Head of caudate nucleus (tissue), 42 donors: ENCODE measurements around the gene PCSK2.
A peak's percentile ranks its signal among the peaks of the same experiment; 100 is the strongest.

Experiments
- DNase-seq, 42 donors: peaks; one replicate each; pipeline versions ENCODE4 v3.0.0 to v3.0.0-alpha.2; 2020 to 2021; ENCODE audit warnings: mixed read lengths in 7 of 42
- intact Hi-C: fragments of 100-400 bp; cut with DNase I; formaldehyde crosslinking; loops from one replicate; pipeline ENCODE4 v1.15.0; 2022

The PCSK2 gene

GRCh38 chr20:17505636-17506517, 279.0 kb downstream of the PCSK2 start:
- DNase-seq, result peak in 2 of 42 donors; percentile 1 to 48
- intact Hi-C loops, result no loop called here

DNA sequence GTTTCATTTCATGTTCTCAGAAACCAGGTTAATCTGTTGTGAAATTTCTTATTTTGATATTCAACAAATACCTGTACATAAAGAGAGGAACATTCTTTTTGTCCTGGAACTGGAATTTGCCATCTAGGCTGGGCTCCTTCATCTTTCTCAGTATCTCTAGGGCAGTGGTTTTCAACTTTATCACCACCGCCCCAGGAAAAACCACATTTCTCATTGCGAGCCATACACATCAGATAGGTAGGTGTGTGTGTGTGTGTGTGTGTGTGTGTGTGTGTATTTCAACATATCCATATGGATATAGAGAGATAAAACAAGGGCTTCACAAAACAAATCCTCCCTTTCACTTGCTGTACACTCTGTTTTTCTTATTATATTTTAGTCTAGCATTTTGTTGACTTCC, 280.2 kb downstream of the PCSK2 start:
- intact Hi-C loops, result no loop called here

DNA sequence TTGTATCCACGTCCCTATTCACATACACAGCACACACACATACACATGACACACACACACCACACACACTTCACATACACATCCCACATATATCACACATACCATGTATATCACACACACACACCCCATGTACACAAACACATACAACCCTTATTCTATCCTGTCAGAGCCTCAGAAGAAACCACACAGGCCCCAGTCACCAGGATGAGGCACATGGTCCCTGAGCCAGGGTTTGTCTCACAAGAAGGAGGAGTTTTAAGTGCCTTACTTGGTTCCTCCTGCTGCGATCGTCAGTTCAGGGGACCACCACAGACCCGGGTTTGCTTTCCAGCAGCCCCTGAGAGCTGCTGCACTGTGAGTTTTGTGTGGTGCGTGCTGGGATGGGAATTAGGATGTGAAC, 280.7 kb downstream of the PCSK2 start:
- DNase-seq, result peak in 1 of 42 donors; percentile 13
- intact Hi-C loops, result no loop called here

More for the DNA sequence above, 280.2 kb downstream of the PCSK2 start:
- no peak for DNase-seq

GRCh38 chr20:17508756-17509155, 281.9 kb downstream of the PCSK2 start:
- peak in 2 of 42 donors; percentile 4 to 29 for DNase-seq
- intact Hi-C loops, result no loop called here

DNA sequence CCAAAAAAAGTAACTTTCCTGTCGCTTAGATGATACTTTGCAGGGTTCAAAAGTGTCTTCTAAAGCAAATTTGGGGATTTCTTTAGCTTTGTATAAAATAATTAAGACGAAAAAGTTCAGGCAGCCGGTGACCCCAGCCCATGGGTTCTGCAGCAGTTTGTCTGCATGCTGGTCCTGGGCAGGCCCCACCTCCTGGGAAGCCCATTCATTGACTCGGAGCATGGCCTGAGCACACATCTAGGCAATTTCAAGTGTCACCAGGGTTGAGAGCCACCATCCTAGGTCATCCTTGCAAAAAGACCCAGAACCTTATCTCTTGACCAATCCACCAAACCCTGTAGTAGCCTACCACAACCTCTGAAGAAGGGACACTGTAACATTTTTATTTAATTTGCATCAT, 283.7 kb downstream of the PCSK2 start:
- DNase-seq, result no peak
- intact Hi-C loops, result no loop called here

GRCh38 chr20:17511401-17511800, 284.6 kb downstream of the PCSK2 start:
- intact Hi-C loops, result no loop called here
- no peak for DNase-seq

DNA sequence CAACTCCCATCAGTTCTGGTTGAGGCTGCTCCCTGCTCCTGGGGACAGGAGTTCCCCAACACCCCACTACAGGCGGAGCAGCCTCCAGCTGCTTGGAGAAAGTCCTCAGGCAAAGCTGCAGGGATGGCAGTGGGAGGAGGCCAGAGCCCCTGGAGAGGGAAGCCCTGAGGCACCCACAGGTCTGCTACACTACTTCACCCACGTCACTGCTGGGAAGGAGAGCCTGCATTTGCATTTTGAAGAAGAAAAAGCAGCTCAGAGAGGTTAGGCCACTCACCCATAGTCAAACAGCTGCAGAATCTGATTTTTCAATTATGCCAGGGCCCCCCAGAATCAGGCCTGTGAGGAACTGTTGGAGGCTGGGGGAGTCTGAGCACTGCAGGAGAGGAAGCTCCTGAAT, 287.1 kb downstream of the PCSK2 start:
- no peak for DNase-seq
- intact Hi-C loops, result no loop called here

GRCh38 chr20:17515053-17515452, 288.2 kb downstream of the PCSK2 start:
- no peak for DNase-seq

GRCh38 chr20:17518339-17519052, 291.7 kb downstream of the PCSK2 start:
- peak in 39 of 42 donors; percentile 15 to 82 (median 58) for DNase-seq
- intact Hi-C loops, result no loop called here

More at GRCh38 chr20:17515053-17515452, 288.2 kb downstream of the PCSK2 start:
- intact Hi-C loops, result no loop called here

GRCh38 chr20:17519606-17520285, 292.9 kb downstream of the PCSK2 start:
- DNase-seq, result peak in 1 of 42 donors; percentile 13
- intact Hi-C loops, result no loop called here

DNA sequence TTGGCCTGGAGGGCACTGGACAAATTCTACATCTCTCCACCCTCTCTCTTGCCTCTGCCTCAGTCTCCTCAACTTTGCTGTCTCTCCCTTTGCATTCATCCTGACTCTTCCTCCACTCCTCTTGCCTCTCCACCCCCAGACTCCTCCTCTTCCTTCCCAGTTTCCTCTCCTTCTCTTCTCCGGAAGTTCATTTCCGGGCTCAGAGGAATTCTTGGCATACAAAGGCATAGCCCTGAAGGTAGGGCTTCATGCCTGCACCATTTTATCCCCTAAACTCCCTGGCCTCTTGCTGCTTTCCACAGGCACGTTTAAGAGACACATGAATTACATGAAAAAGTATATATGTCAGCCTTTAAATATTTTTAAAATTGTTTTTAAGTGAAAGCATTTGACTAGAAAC, 293.7 kb downstream of the PCSK2 start:
- peak in 1 of 42 donors; percentile 8 for DNase-seq
- intact Hi-C loops, result no loop called here

- DNase-seq, result no peak
- intact Hi-C loops, result no loop called here
Measured at GRCh38 chr20:17522528-17522927, 295.7 kb downstream of the PCSK2 start.

DNA sequence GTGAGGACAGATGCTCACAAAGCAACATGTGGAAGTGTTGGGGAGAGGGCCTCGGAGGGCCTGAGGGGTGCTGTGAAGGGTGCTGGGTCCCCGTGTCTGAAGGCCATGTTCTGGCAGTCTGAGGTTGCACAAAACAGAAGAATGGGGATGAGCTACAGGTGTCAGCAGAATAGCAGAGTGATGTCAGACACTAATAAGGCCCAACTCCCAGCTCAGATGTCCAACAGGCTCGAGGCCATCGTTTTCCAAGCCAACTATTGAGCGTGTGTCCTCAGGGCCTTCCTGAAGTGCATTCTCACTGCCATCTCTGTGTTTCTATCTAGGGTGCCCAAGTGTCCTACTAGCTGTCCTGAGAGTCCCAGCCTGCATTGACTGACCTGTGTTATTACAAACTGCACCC, 296.5 kb downstream of the PCSK2 start:
- intact Hi-C loops, result no loop called here
- DNase-seq, result no peak

DNA sequence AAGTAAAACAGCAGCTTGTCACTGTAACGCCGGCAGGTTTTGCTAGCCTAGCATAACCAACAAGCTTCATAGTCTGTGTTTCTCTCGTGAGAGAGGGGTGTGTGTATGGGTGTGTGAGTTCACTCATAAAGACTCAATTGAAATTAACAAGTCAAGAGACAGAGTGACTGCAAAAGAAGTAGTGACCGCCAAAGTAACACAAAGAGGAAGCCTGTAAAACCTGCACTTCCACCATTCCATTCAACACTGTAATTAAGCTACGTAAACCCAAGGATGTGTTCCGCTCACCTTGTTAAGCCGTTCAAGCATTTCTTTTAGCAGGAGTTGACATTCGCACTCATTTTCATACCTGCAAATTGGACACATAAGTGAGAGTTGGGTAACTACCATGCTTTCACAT, 297.7 kb downstream of the PCSK2 start:
- intact Hi-C loops, result no loop called here
- DNase-seq, result no peak

GRCh38 chr20:17525132-17525531, 298.3 kb downstream of the PCSK2 start:
- no peak for DNase-seq
- intact Hi-C loops, result no loop called here

GRCh38 chr20:17525650-17526049, 298.8 kb downstream of the PCSK2 start:
- peak in 34 of 42 donors; percentile 18 to 76 (median 58) for DNase-seq
- intact Hi-C loops, result no loop called here

- intact Hi-C loops, result no loop called here
Measured at GRCh38 chr20:17529586-17529985, 302.7 kb downstream of the PCSK2 start.

GRCh38 chr20:17530153-17530552, 303.3 kb downstream of the PCSK2 start:
- no peak for DNase-seq
- intact Hi-C loops, result loop anchor here (5.0 to 10.0 kb wide), 2 partner anchors 42 to 365 kb away; partner anchors contain the start of gene DSTN

More at GRCh38 chr20:17529586-17529985, 302.7 kb downstream of the PCSK2 start:
- no peak for DNase-seq
